HCT116 (cell line): ENCODE data around the gene SMC6. TPM values are rescaled to one million over a fixed set of nuclear protein-coding genes. Genes with fewer than 3 reads are reported as not detected.

Experiments used
- ATAC-seq: fragments of 200-7000 bp; cut with Tn5 transposase; 2 replicates; pipeline ENCODE4 v1.9.1; 2020; ENCODE audit warnings: mild to moderate bottlenecking, moderate library complexity
- BruUV-seq: library from RNA; stranded (reverse); fragments of 400-500 nt; replicated peaks from 2 replicates; lab custom pipeline; 2021; lab: Mats Ljungman, UMichigan
- CTCF ChIA-PET: fragments of 300-600 bp; sonication (Branson Sonifier 250); formaldehyde crosslinking; loops from one replicate; lab custom pipeline; 2021; ENCODE audit warnings: antibody characterized with exemption; lab: Charles Lee
- POLR2A ChIA-PET: fragments of 300-600, 350-600 bp; sonication (Branson Sonifier 250); formaldehyde crosslinking; loops from one replicate; lab custom pipeline; 2021; ENCODE audit warnings: antibody characterized with exemption; lab: Charles Lee
- RAD21 ChIA-PET, 2 experiments: fragments of 300-600 bp; sonication (Branson Sonifier 250); formaldehyde crosslinking; loops; one replicate each; lab custom pipeline; 2023; ENCODE audit warnings: low total read pairs in 2 of 2; ENCODE audit not compliant: uncharacterized antibody in 2 of 2, unreplicated experiment in 2 of 2, low non-redundant PET in 1 of 2; lab: Charles Lee
- DNase-seq: peaks from one replicate; pipeline ENCODE4 v3.0.0-alpha.2; 2010; ENCODE audit warnings: low read depth, low spot score
- H2AFZ ChIP-seq: fragments of 200-600 bp; shearing (Covaris generic), sonication (generic); 2 replicates; pipeline ENCODE4 v1.6.1; 2017; ENCODE audit warnings: low read depth, mixed run types, mixed read lengths, antibody characterized with exemption, low read length; ENCODE audit not compliant: poor library complexity, severe bottlenecking
- H3K27ac ChIP-seq: 2 replicates; pipeline ENCODE4 v1.5.1; 2012; ENCODE audit warnings: low read depth, low read length
- H3K27me3 ChIP-seq: fragments of 200-600 bp; sonication (generic); 2 replicates; pipeline ENCODE4 v1.6.1; 2016; ENCODE audit warnings: mixed run types, low read length, mixed read lengths; ENCODE audit not compliant: insufficient read depth
- H3K36me3 ChIP-seq, 2 experiments: fragments of 200-500 bp in 1 of 2; fragments of 200-600 bp in 1 of 2; sonication (Bioruptor generic) in 1 of 2; sonication (generic) in 1 of 2; 2 replicates each; pipeline versions ENCODE4 v1.5.1 to v1.6.1; 2014 to 2016; ENCODE audit warnings: low read length in 2 of 2, inconsistent platforms in 1 of 2, mixed read lengths in 1 of 2, mixed run types in 1 of 2; ENCODE audit not compliant: insufficient read depth in 2 of 2, control insufficient read depth in 1 of 2
- H3K4me1 ChIP-seq, 2 experiments: fragments of 200-600 bp in 1 of 2; sonication (generic) in 1 of 2; 2 replicates each; pipeline versions ENCODE4 v1.5.1 to v1.6.1; 2012 to 2017; ENCODE audit warnings: low read length in 2 of 2, inconsistent platforms in 1 of 2, mild to moderate bottlenecking in 1 of 2, mixed read lengths in 1 of 2, mixed run types in 1 of 2, moderate library complexity in 1 of 2; ENCODE audit not compliant: insufficient read depth in 2 of 2, control insufficient read depth in 1 of 2
- H3K4me2 ChIP-seq: fragments of 200-600 bp; sonication (generic); 2 replicates; pipeline ENCODE4 v1.6.1; 2017; ENCODE audit warnings: mixed run types, low read length, mixed read lengths
- H3K4me3 ChIP-seq, 2 experiments: fragments of 200-600 bp in 1 of 2; sonication (generic) in 1 of 2; replicated peaks in 1 of 2; 2 replicates each; pipeline ENCODE4 v1.5.1; 2011 to 2016; ENCODE audit warnings: low read length in 2 of 2, control low read depth in 1 of 2, low read depth in 1 of 2, mild to moderate bottlenecking in 1 of 2, mixed read lengths in 1 of 2, mixed run types in 1 of 2
- H3K79me2 ChIP-seq: fragments of 200-600 bp; sonication (generic); 2 replicates; pipeline ENCODE4 v1.6.1; 2017; ENCODE audit warnings: mild to moderate bottlenecking, mixed run types, low read length, moderate library complexity, mixed read lengths; ENCODE audit not compliant: insufficient read depth
- H3K9ac ChIP-seq: fragments of 200-600 bp; sonication (generic); 2 replicates; pipeline ENCODE4 v1.6.1; 2016; ENCODE audit warnings: low read length, mixed read lengths
- H3K9me2 ChIP-seq: fragments of 200-600 bp; sonication (generic), shearing (Covaris generic); 2 replicates; pipeline ENCODE4 v1.6.1; 2017; ENCODE audit warnings: mixed run types, mild to moderate bottlenecking, moderate library complexity; ENCODE audit not compliant: insufficient read depth
- H3K9me3 ChIP-seq, 2 experiments: fragments of 200-500 bp in 1 of 2; fragments of 200-600 bp in 1 of 2; sonication (Bioruptor generic) in 1 of 2; sonication (generic) in 1 of 2; 2 replicates each; pipeline ENCODE4 v1.6.1; 2014 to 2017; ENCODE audit warnings: low read length in 2 of 2, mixed read lengths in 2 of 2, inconsistent platforms in 1 of 2, low read depth in 1 of 2, mild to moderate bottlenecking in 1 of 2, mixed run types in 1 of 2, moderate library complexity in 1 of 2; ENCODE audit not compliant: control insufficient read depth in 1 of 2, insufficient read depth in 1 of 2
- H4K20me1 ChIP-seq: fragments of 200-600 bp; sonication (generic), shearing (Covaris generic); 2 replicates; pipeline ENCODE4 v1.6.1; 2017; ENCODE audit warnings: mixed run types, mild to moderate bottlenecking, moderate library complexity; ENCODE audit not compliant: insufficient read depth
- CBX3 ChIP-seq: IDR thresholded peaks from 2 replicates; pipeline ENCODE4 v1.6.1; 2012; ENCODE audit warnings: low read depth
- CEBPB ChIP-seq: IDR thresholded peaks from 2 replicates; pipeline ENCODE4 v1.6.1; 2012; ENCODE audit warnings: low read depth
- EZH2 ChIP-seq: fragments of 200-600 bp; sonication (generic); IDR thresholded peaks from 2 replicates; pipeline ENCODE4 v1.6.1; 2017; ENCODE audit warnings: antibody characterized with exemption, mixed run types
- EZH2phosphoT487 ChIP-seq: fragments of 200-600 bp; IDR thresholded peaks from 2 replicates; pipeline ENCODE4 v1.6.1; 2018; ENCODE audit warnings: antibody characterized with exemption, borderline replicate concordance
- FOSL1 ChIP-seq: IDR thresholded peaks from 2 replicates; pipeline ENCODE4 v1.6.1; 2012; ENCODE audit warnings: low read depth
- RAD21 ChIP-seq: IDR thresholded peaks from 2 replicates; pipeline ENCODE4 v1.6.1; 2012; ENCODE audit warnings: low read depth, mild to moderate bottlenecking
- SRF ChIP-seq: IDR thresholded peaks from 2 replicates; pipeline ENCODE4 v1.6.1; 2012; ENCODE audit warnings: low read depth
- TCF7L2 ChIP-seq: IDR thresholded peaks from 2 replicates; pipeline ENCODE4 v1.7.0; 2011; ENCODE audit warnings: borderline replicate concordance, inconsistent platforms; ENCODE audit not compliant: insufficient read depth, insufficient read length; ENCODE audit errors: extremely low read depth
- YY1 ChIP-seq: IDR thresholded peaks from 2 replicates; pipeline ENCODE4 v1.6.1; 2011; ENCODE audit warnings: low read length, low read depth, moderate library complexity, mild to moderate bottlenecking; ENCODE audit not compliant: insufficient replicate concordance; ENCODE audit errors: extremely low read depth
- intact Hi-C: fragments of 100-400 bp; cut with micrococcal nuclease; formaldehyde crosslinking; loops from 2 replicates; pipeline ENCODE4 v1.10.0; 2022
- total RNA-seq: library from RNA; stranded (reverse); gene quantifications from one replicate; pipeline ENCODE4 v1.2.1, GENCODE V29; 2021; ENCODE audit not compliant: unreplicated experiment
- TF ChIP-seq, protein P1 (sequence below): IDR thresholded peaks from 2 replicates; pipeline ENCODE4 v1.6.1; 2012; ENCODE audit warnings: low read depth
- TF ChIP-seq, protein P2 (sequence below), 3 experiments: fragments of 200-600 bp in 1 of 3; sonication (generic) in 1 of 3; IDR thresholded peaks in 2 of 3; conservative IDR thresholded peaks in 1 of 3; 2 replicates each; pipeline ENCODE4 v1.5.1; 2012 to 2017; ENCODE audit warnings: low read depth in 2 of 3, low read length in 2 of 3, antibody characterized with exemption in 1 of 3, borderline replicate concordance in 1 of 3, control low read depth in 1 of 3, mild to moderate bottlenecking in 1 of 3, mixed read lengths in 1 of 3, mixed run types in 1 of 3, moderate library complexity in 1 of 3; ENCODE audit not compliant: insufficient read depth in 1 of 3
- TF ChIP-seq, protein P3 (sequence below): IDR thresholded peaks from 2 replicates; pipeline ENCODE4 v1.6.1; 2011; ENCODE audit warnings: mild to moderate bottlenecking, low read length, moderate library complexity; ENCODE audit not compliant: insufficient replicate concordance; ENCODE audit errors: extremely low read depth

SMC6 gene
- total RNA-seq, 1 experiment from 2014 or later = 26.4 TPM

DNA sequence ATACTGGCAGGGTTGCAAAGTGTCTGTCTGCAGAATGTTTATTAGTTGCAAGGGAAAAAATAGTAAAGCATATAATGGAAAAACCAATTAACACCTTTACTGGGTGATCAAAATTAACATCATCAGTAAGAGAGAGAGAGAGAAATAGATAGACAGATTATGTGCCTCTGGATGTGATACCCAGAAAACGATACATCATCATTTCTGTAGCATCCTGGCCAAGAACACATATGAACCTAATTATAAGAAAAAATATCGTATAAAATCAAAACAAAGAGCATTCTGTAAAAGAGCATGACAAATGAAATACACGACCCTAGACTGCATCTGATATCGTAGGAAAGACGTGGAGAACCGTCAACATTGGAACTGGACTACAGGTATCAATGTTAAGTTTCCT, 64.6 kb downstream of the SMC6 start:
- no peak overlapping the region for H3K27ac ChIP-seq
- H4K20me1 ChIP-seq = no peaks in the 10 kb centered on the region
- no TSS peak for BruUV-seq
- ChIA-PET CTCF (no interaction called here), RAD21 (no interaction called here), POLR2A (no interaction called here)
- intact Hi-C loops = no loop called here
- no peak overlapping the region for H3K4me2 ChIP-seq
- H3K4me3 ChIP-seq = no peak overlapping the region
- H3K36me3 ChIP-seq = peaks cover 5 to 12% of the 10 kb centered on the region in 2 experiments
- H3K9me3 ChIP-seq = no peaks in the 10 kb centered on the region
- no peaks in the 10 kb centered on the region for H3K27me3 ChIP-seq
- H3K4me1 ChIP-seq = no peaks in the 10 kb centered on the region
- H3K9ac ChIP-seq = no peak overlapping the region
- no peak for ATAC-seq
- no peaks in the 10 kb centered on the region for H3K79me2 ChIP-seq
- no peak for DNase-seq
- TF ChIP-seq RAD21 = no peak
- TF ChIP-seq, protein P1, sequence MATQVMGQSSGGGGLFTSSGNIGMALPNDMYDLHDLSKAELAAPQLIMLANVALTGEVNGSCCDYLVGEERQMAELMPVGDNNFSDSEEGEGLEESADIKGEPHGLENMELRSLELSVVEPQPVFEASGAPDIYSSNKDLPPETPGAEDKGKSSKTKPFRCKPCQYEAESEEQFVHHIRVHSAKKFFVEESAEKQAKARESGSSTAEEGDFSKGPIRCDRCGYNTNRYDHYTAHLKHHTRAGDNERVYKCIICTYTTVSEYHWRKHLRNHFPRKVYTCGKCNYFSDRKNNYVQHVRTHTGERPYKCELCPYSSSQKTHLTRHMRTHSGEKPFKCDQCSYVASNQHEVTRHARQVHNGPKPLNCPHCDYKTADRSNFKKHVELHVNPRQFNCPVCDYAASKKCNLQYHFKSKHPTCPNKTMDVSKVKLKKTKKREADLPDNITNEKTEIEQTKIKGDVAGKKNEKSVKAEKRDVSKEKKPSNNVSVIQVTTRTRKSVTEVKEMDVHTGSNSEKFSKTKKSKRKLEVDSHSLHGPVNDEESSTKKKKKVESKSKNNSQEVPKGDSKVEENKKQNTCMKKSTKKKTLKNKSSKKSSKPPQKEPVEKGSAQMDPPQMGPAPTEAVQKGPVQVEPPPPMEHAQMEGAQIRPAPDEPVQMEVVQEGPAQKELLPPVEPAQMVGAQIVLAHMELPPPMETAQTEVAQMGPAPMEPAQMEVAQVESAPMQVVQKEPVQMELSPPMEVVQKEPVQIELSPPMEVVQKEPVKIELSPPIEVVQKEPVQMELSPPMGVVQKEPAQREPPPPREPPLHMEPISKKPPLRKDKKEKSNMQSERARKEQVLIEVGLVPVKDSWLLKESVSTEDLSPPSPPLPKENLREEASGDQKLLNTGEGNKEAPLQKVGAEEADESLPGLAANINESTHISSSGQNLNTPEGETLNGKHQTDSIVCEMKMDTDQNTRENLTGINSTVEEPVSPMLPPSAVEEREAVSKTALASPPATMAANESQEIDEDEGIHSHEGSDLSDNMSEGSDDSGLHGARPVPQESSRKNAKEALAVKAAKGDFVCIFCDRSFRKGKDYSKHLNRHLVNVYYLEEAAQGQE = no peak
- TF ChIP-seq EZH2 = no peak
- H3K9me2 ChIP-seq = no peaks in the 10 kb centered on the region
- H2AFZ ChIP-seq = no peak overlapping the region

DNA sequence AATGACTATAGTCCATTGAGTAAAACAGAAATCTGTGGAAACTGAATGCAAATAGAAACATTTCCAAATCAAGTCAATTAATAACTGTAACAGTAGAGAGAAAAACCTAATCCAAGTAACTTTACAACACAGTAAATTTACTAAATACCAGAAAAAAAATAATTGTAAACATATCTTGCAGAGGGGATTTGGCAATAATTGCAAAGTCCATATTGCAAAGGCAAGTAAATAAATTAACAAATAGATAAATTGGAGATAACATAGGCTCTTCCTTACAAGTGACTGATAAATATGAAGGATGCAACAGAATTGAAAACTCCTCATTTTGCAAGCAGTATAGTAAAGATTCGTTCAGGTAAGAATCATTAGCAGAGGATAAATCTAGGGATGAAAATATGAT, 65.0 kb downstream of the SMC6 start:
- Histone ChIP-seq H3K9me3 (no peaks in the 10 kb centered on the region), H3K4me2 (no peak overlapping the region), H3K4me1 (no peaks in the 10 kb centered on the region), H4K20me1 (no peaks in the 10 kb centered on the region), H3K9me2 (no peaks in the 10 kb centered on the region), H3K9ac (no peak overlapping the region), H3K4me3 (no peak overlapping the region), H2AFZ (no peak overlapping the region), H3K79me2 (no peaks in the 10 kb centered on the region), H3K36me3 (peaks cover 3 to 9% of the 10 kb centered on the region in 2 experiments; a peak in 3 of 4 replicates), H3K27ac (no peak overlapping the region), H3K27me3 (no peaks in the 10 kb centered on the region)
- intact Hi-C loops = no loop called here
- no peak for ATAC-seq
- DNase-seq = no peak
- ChIA-PET CTCF (no interaction called here), POLR2A (no interaction called here), RAD21 (no interaction called here)
- BruUV-seq = no TSS peak
- TF ChIP-seq YY1 (no peak), CBX3 (no peak), FOSL1 (no peak), CEBPB (no peak), SRF (no peak), EZH2 (no peak), TCF7L2 (no peak), EZH2phosphoT487 (no peak)
- TF ChIP-seq, protein P2, sequence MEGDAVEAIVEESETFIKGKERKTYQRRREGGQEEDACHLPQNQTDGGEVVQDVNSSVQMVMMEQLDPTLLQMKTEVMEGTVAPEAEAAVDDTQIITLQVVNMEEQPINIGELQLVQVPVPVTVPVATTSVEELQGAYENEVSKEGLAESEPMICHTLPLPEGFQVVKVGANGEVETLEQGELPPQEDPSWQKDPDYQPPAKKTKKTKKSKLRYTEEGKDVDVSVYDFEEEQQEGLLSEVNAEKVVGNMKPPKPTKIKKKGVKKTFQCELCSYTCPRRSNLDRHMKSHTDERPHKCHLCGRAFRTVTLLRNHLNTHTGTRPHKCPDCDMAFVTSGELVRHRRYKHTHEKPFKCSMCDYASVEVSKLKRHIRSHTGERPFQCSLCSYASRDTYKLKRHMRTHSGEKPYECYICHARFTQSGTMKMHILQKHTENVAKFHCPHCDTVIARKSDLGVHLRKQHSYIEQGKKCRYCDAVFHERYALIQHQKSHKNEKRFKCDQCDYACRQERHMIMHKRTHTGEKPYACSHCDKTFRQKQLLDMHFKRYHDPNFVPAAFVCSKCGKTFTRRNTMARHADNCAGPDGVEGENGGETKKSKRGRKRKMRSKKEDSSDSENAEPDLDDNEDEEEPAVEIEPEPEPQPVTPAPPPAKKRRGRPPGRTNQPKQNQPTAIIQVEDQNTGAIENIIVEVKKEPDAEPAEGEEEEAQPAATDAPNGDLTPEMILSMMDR (IDR thresholded peaks at IDR 0.05 in 2 of 3, conservative IDR thresholded peaks at IDR 0.05 in 1 of 3; ENCODE audit: borderline replicate concordance in 1 of 3, insufficient read depth in 1 of 3, low read depth in 2 of 3, low read length in 2 of 3) = no peak
- TF ChIP-seq, protein P3, sequence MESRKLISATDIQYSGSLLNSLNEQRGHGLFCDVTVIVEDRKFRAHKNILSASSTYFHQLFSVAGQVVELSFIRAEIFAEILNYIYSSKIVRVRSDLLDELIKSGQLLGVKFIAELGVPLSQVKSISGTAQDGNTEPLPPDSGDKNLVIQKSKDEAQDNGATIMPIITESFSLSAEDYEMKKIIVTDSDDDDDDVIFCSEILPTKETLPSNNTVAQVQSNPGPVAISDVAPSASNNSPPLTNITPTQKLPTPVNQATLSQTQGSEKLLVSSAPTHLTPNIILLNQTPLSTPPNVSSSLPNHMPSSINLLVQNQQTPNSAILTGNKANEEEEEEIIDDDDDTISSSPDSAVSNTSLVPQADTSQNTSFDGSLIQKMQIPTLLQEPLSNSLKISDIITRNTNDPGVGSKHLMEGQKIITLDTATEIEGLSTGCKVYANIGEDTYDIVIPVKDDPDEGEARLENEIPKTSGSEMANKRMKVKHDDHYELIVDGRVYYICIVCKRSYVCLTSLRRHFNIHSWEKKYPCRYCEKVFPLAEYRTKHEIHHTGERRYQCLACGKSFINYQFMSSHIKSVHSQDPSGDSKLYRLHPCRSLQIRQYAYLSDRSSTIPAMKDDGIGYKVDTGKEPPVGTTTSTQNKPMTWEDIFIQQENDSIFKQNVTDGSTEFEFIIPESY = no peak
